Fibroblast of lung (primary cell): ENCODE data around the gene AKAP13. TPM values are rescaled to one million over a fixed set of nuclear protein-coding genes. Genes with fewer than 3 reads are reported as not detected.

Source experiments
- DNase-seq, 2 donors: peaks; one replicate each; pipeline versions ENCODE4 v3.0.0 to v3.0.0-alpha.2; 2010; ENCODE audit warnings: low read depth in 2 of 2
- H2AFZ ChIP-seq: 2 replicates; pipeline ENCODE4 v1.5.1; 2012; ENCODE audit warnings: low read length, control low read depth, inconsistent platforms
- H3K27ac ChIP-seq: 2 replicates; pipeline ENCODE4 v1.5.1; 2011; ENCODE audit warnings: low read length, control low read depth; ENCODE audit not compliant: insufficient read depth
- H3K27me3 ChIP-seq: 2 replicates; pipeline ENCODE4 v1.5.1; 2011; ENCODE audit warnings: mild to moderate bottlenecking, low read length; ENCODE audit not compliant: control insufficient read depth, insufficient read depth
- H3K36me3 ChIP-seq: 2 replicates; pipeline ENCODE4 v1.5.1; 2011; ENCODE audit warnings: low read length; ENCODE audit not compliant: control insufficient read depth, insufficient read depth
- H3K4me1 ChIP-seq: 2 replicates; pipeline ENCODE4 v1.5.1; 2011; ENCODE audit warnings: low read length; ENCODE audit not compliant: control insufficient read depth, insufficient read depth; ENCODE audit errors: extremely low read depth
- H3K4me2 ChIP-seq: 2 replicates; pipeline ENCODE4 v1.5.1; 2011; ENCODE audit warnings: low read length, control low read depth; ENCODE audit not compliant: insufficient read depth; ENCODE audit errors: extremely low read depth
- H3K4me3 ChIP-seq, 4 experiments: fragments of 200-600 bp in 1 of 4; sonication (generic) in 1 of 4; replicated peaks in 1 of 4; 2 replicates each; pipeline ENCODE4 v1.5.1; 2011 to 2016; ENCODE audit warnings: low read length in 4 of 4, low read depth in 3 of 4, mild to moderate bottlenecking in 3 of 4, control low read depth in 2 of 4, inconsistent platforms in 1 of 4, mixed read lengths in 1 of 4; ENCODE audit not compliant: insufficient read depth in 1 of 4; ENCODE audit errors: control extremely low read depth in 1 of 4
- H3K79me2 ChIP-seq: 2 replicates; pipeline ENCODE4 v1.5.1; 2012; ENCODE audit warnings: mild to moderate bottlenecking, low read length, inconsistent platforms; ENCODE audit not compliant: control insufficient read depth, insufficient read depth
- H3K9ac ChIP-seq: 2 replicates; pipeline ENCODE4 v1.5.1; 2011; ENCODE audit warnings: mild to moderate bottlenecking, low read length, control low read depth; ENCODE audit not compliant: insufficient read depth
- H3K9me3 ChIP-seq: 2 replicates; pipeline ENCODE4 v1.5.1; 2012; ENCODE audit warnings: low read depth, low read length; ENCODE audit not compliant: control insufficient read depth, insufficient read depth
- H4K20me1 ChIP-seq: 2 replicates; pipeline ENCODE4 v1.5.1; 2011; ENCODE audit warnings: low read length; ENCODE audit not compliant: control insufficient read depth, insufficient read depth; ENCODE audit errors: extremely low read depth
- CTCF ChIP-seq, 2 donors: IDR thresholded peaks in 1 of 2; conservative IDR thresholded peaks in 1 of 2; 1 replicate in 1 of 2; 2 replicates in 1 of 2; pipeline ENCODE4 v1.5.1; 2011 to 2012; ENCODE audit warnings: low read length in 2 of 2, control low read depth in 1 of 2, inconsistent platforms in 1 of 2, low read depth in 1 of 2, mild to moderate bottlenecking in 1 of 2
- EZH2 ChIP-seq: IDR thresholded peaks from 2 replicates; pipeline ENCODE4 v1.5.1; 2012; ENCODE audit warnings: low read length, control low read depth, mild to moderate bottlenecking; ENCODE audit errors: missing control alignments
- polyA plus RNA-seq, 2 donors: library from polyadenylated mRNA; depleted of rRNA in 1 of 2; stranded (reverse) in 1 of 2; unstranded in 1 of 2; fragments of >200 nt; gene quantifications; 2 replicates each; pipeline ENCODE4 v1.2.1, GENCODE V29; 2011 to 2012; ENCODE audit warnings: missing spikeins in 1 of 2
- total RNA-seq: library from RNA; depleted of rRNA; stranded (reverse); fragments of >200 nt; gene quantifications from 2 replicates; pipeline ENCODE4 v1.2.1, GENCODE V29; 2014

AKAP13 gene
- total and polyA plus RNA-seq, 2 donors (not counting 1 experiment from before 2014, with no cell fraction given), result 8.3 to 68.4 TPM

GRCh38 chr15:85592148-85592547 is 211.7 kb downstream of the AKAP13 start:
- no peak overlapping the region for H3K27ac ChIP-seq
- H3K9me3 ChIP-seq, result no peaks in the 10 kb centered on the region
- H3K4me2 ChIP-seq, result no peak overlapping the region
- H3K27me3 ChIP-seq, result no peaks in the 10 kb centered on the region
- no peaks in the 10 kb centered on the region for H3K36me3 ChIP-seq
- H2AFZ ChIP-seq, result no peak overlapping the region
- peaks cover 2% of the 10 kb centered on the region for H3K4me1 ChIP-seq
- TF ChIP-seq CTCF (conservative IDR thresholded peaks at IDR 0.05 in 1 of 2, IDR thresholded peaks at IDR 0.05 in 1 of 2; ENCODE audit: low read depth in 1 of 2, low read length in 2 of 2), result peak in 1 of 2 donors; percentile 43
- TF ChIP-seq EZH2, result no peak
- H4K20me1 ChIP-seq, result no peaks in the 10 kb centered on the region
- H3K9ac ChIP-seq, result no peak overlapping the region
- H3K4me3 ChIP-seq, result no peak overlapping the region
- H3K79me2 ChIP-seq, result no peaks in the 10 kb centered on the region
- peak; percentile 82 to 87 for DNase-seq

- Histone ChIP-seq H3K4me2 (no peak overlapping the region), H2AFZ (no peak overlapping the region), H3K9ac (no peak overlapping the region), H3K4me1 (peaks cover 2% of the 10 kb centered on the region), H4K20me1 (no peaks in the 10 kb centered on the region), H3K27ac (no peak overlapping the region), H3K79me2 (no peaks in the 10 kb centered on the region), H3K27me3 (no peaks in the 10 kb centered on the region), H3K36me3 (no peaks in the 10 kb centered on the region), H3K9me3 (no peaks in the 10 kb centered on the region), H3K4me3 (no peak overlapping the region)
- DNase-seq, result no peak
- no peak for TF ChIP-seq CTCF (conservative IDR thresholded peaks at IDR 0.05 in 1 of 2, IDR thresholded peaks at IDR 0.05 in 1 of 2; ENCODE audit: low read depth in 1 of 2, low read length in 2 of 2)
Observed at GRCh38 chr15:85593809-85594445, 213.5 kb downstream of the AKAP13 start.

GRCh38 chr15:85595804-85596536 is 215.6 kb downstream of the AKAP13 start:
- H4K20me1 ChIP-seq, result no peaks in the 10 kb centered on the region
- DNase-seq, result no peak
- H3K4me1 ChIP-seq, result no peaks in the 10 kb centered on the region
- no peak overlapping the region for H3K9ac ChIP-seq
- H2AFZ ChIP-seq, result no peak overlapping the region
- no peaks in the 10 kb centered on the region for H3K27me3 ChIP-seq
- H3K4me2 ChIP-seq, result no peak overlapping the region
- H3K9me3 ChIP-seq, result no peaks in the 10 kb centered on the region
- TF ChIP-seq EZH2 (no peak), CTCF (conservative IDR thresholded peaks at IDR 0.05 in 1 of 2, IDR thresholded peaks at IDR 0.05 in 1 of 2; ENCODE audit: low read depth in 1 of 2, low read length in 2 of 2) (no peak)
- no peak overlapping the region for H3K4me3 ChIP-seq
- H3K79me2 ChIP-seq, result no peaks in the 10 kb centered on the region
- no peak overlapping the region for H3K27ac ChIP-seq
- H3K36me3 ChIP-seq, result no peaks in the 10 kb centered on the region
